OCI-LY7 (cell line): Measurements from ENCODE around the gene ERICH2. TPM values are rescaled to one million over a fixed set of nuclear protein-coding genes. Genes with fewer than 3 reads are reported as not detected.

Experiments
- BruUV-seq: library from RNA; stranded (reverse); fragments of 400-500 nt; replicated peaks from 2 replicates; lab custom pipeline; 2021; lab: Mats Ljungman, UMichigan
- CTCF ChIA-PET: fragments of 300-600 bp; sonication (Branson Sonifier 250); formaldehyde crosslinking; loops from one replicate; lab custom pipeline; 2022; ENCODE audit warnings: antibody characterized with exemption; ENCODE audit not compliant: unreplicated experiment; lab: Charles Lee
- POLR2A ChIA-PET: fragments of 300-600 bp; sonication (Branson Sonifier 250); formaldehyde crosslinking; loops from one replicate; lab custom pipeline; 2022; ENCODE audit warnings: antibody characterized with exemption; lab: Charles Lee
- DNase-seq: peaks from one replicate; pipeline ENCODE4 v3.0.0-alpha.2; 2015; ENCODE audit warnings: low spot score
- H2AFZ ChIP-seq: fragments of 200-600 bp; sonication (generic), shearing (Covaris generic); 2 replicates; pipeline ENCODE4 v1.6.1; 2014; ENCODE audit warnings: mild to moderate bottlenecking, antibody characterized with exemption, low read length, moderate library complexity
- H3K27ac ChIP-seq: fragments of 200-600 bp; sonication (generic); 2 replicates; pipeline ENCODE4 v1.5.1; 2014; ENCODE audit warnings: mixed run types, low read depth, mild to moderate bottlenecking, moderate library complexity, low read length, inconsistent platforms; ENCODE audit not compliant: poor library complexity, severe bottlenecking
- H3K36me3 ChIP-seq: fragments of 200-600 bp; sonication (generic); 2 replicates; pipeline ENCODE4 v1.6.1; 2014; ENCODE audit warnings: mild to moderate bottlenecking, antibody characterized with exemption, low read length, moderate library complexity, mixed read lengths; ENCODE audit not compliant: insufficient read depth
- H3K4me1 ChIP-seq: fragments of 200-600 bp; sonication (generic); 2 replicates; pipeline ENCODE4 v1.5.1; 2014; ENCODE audit warnings: mild to moderate bottlenecking, low read length; ENCODE audit not compliant: insufficient read depth, poor library complexity, severe bottlenecking
- H3K4me2 ChIP-seq: fragments of 200-600 bp; sonication (generic); 2 replicates; pipeline ENCODE4 v1.6.1; 2014; ENCODE audit warnings: mild to moderate bottlenecking, low read length
- H3K4me3 ChIP-seq: fragments of 200-600 bp; sonication (generic); 2 replicates; pipeline ENCODE4 v1.5.1; 2014; ENCODE audit warnings: mild to moderate bottlenecking, low read depth, low read length; ENCODE audit not compliant: poor library complexity, severe bottlenecking
- H3K79me2 ChIP-seq: fragments of 200-600 bp; sonication (generic); 2 replicates; pipeline ENCODE4 v1.6.1; 2016; ENCODE audit warnings: low read depth, mild to moderate bottlenecking, low read length, moderate library complexity, mixed read lengths; ENCODE audit not compliant: insufficient read depth
- H3K9me2 ChIP-seq: fragments of 200-600 bp; sonication (generic); 2 replicates; pipeline ENCODE4 v1.6.1; 2016; ENCODE audit warnings: mild to moderate bottlenecking, low read length, mixed read lengths; ENCODE audit not compliant: insufficient read depth
- H3K9me3 ChIP-seq: fragments of 200-600 bp; sonication (generic); 2 replicates; pipeline ENCODE4 v1.6.1; 2014; ENCODE audit warnings: mild to moderate bottlenecking, mixed run types, low read length, mixed read lengths
- H4K20me1 ChIP-seq: fragments of 200-600 bp; sonication (generic); 2 replicates; pipeline ENCODE4 v1.6.1; 2014; ENCODE audit warnings: mild to moderate bottlenecking, antibody characterized with exemption, low read length, moderate library complexity, mixed read lengths; ENCODE audit not compliant: insufficient read depth
- CTCF ChIP-seq: fragments of 200-600 bp; sonication (generic); conservative IDR thresholded peaks from 2 replicates; pipeline ENCODE4 v1.5.1; 2014; ENCODE audit warnings: mild to moderate bottlenecking, antibody characterized with exemption, low read length, moderate library complexity, mixed read lengths
- EZH2phosphoT487 ChIP-seq: fragments of 200-600 bp; sonication (generic); IDR thresholded peaks from 2 replicates; pipeline ENCODE4 v1.6.1; 2018; ENCODE audit warnings: low read depth, borderline replicate concordance, mild to moderate bottlenecking, mixed run types, antibody characterized with exemption, low read length, moderate library complexity, mixed read lengths
- intact Hi-C: fragments of 100-400 bp; cut with micrococcal nuclease; formaldehyde crosslinking; loops from one replicate; pipeline ENCODE4 v1.10.0; 2022; ENCODE audit not compliant: unreplicated experiment
- total RNA-seq, 2 experiments: library from RNA; depleted of rRNA in 1 of 2; stranded (reverse); fragments of >200 nt in 1 of 2; shearing (Covaris generic) in 1 of 2; gene quantifications; 2 replicates each; pipeline ENCODE4 v1.2.3, GENCODE V29; 2014 to 2022

ERICH2 gene
- total RNA-seq, 2 experiments from 2014 or later: not detected

DNA sequence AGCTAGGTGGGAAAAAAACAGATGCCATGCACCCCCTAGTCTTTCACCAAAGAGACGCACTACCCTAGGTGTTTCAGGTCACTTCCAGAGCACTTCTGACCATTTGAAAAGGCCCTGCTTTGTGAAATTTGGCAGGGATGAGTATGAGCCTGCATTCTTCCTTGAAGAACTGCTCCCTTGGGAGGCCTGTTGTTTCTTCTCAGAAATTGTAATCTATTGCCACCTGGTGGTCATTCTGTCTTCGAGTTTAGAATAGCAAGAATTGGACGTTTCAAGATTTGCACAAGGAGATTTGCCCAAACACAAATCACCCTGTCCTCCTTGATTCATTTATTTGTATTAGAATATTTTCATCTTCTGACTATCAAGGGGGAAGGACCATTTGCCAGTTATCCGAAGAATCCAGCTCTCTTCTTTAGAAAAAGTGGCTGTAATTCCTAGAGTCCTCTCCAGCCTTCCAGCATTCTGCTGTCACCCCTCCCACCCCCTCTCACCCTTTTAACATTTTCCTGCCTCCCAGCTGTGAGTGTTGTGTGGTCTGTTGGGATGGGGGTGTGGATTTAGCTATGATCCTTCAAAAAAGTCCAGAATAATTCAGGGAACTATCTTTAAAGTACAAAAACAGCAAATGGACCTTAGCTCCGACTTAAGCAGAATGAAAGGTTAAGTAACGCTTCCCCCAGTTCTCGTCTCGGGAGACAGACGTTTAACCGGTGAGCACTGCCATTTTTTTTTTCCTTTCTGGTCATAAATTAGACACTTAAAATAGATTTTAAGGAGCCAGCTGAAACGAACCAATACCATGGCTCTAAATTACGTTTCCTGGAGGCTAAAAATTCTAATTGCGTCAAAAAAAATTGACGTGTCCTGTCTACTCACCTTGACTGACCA lies 42.8 kb downstream of the ERICH2 start:
- CTCF ChIA-PET: interaction anchor here (0.7 kb wide), 1 partner anchor 40 kb away, joined by 5 read pairs; no protein-coding TSS in a partner anchor
- TF ChIP-seq CTCF (peak; percentile 91), EZH2phosphoT487 (no peak)
- intact Hi-C loops: loop anchor here (1.0 to 10.0 kb wide), 5 partner anchors 408 to 878 kb away; no protein-coding TSS in a partner anchor
- H3K36me3 ChIP-seq: no peaks in the 10 kb centered on the region
- no peak overlapping the region for H3K4me2 ChIP-seq
- H3K27ac ChIP-seq: no peak overlapping the region
- POLR2A ChIA-PET: no interaction called here
- no peak overlapping the region for H3K4me3 ChIP-seq
- peak; percentile 85 for DNase-seq
- no peak overlapping the region for H2AFZ ChIP-seq
- BruUV-seq: no TSS peak
- no peaks in the 10 kb centered on the region for H3K79me2 ChIP-seq
- H3K9me3 ChIP-seq: no peaks in the 10 kb centered on the region
- H3K4me1 ChIP-seq: no peaks in the 10 kb centered on the region
- no peaks in the 10 kb centered on the region for H4K20me1 ChIP-seq
- no peaks in the 10 kb centered on the region for H3K9me2 ChIP-seq

DNA sequence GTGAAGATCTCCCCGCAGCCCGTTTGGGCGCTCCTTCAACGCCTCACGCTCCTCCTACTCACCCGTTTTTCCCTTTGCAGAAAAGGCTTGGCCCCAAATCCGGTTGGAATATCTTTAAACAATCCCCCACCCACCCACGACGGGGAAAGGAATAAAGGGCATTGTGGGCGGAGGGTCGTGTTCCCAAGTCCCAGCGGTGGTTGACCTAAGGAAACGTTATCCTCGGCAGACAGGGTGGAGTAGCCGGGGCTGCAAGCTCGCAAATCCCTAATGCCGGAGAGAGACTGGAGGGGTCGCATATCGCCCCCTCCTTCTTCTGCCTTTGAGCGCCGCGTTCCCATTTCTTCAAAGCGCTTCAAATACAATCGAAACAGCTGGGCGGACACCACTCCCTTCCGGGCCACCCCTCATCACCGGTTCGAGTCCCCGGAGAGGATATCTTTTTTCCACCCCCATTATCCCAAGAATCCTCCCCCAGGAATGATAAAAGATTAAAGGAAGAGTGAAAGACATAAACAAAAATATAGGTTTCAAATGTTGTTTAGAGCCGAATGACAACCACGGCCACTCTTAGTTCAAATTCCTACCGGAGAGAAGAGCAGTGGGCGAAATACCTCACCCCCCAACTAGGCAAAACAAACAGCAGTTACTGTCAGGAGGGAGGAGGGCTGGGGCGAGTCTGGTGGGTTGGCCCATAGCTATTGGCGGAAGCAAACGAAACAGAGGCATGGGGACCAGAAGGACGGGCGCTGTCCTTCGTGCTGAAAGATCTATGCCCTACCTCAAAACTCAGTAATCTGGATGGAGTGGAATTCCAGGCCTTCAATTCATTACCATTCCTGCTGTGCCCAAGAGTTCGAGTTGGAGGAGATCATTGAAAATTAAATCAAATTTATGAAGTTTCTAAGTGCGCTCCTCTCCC lies 43.7 kb downstream of the ERICH2 start:
- H3K27ac ChIP-seq: no peak overlapping the region
- H3K4me2 ChIP-seq: no peak overlapping the region
- TF ChIP-seq CTCF (no peak), EZH2phosphoT487 (no peak)
- no peaks in the 10 kb centered on the region for H3K9me2 ChIP-seq
- POLR2A ChIA-PET: no interaction called here
- no peaks in the 10 kb centered on the region for H4K20me1 ChIP-seq
- no peaks in the 10 kb centered on the region for H3K9me3 ChIP-seq
- intact Hi-C loops: loop anchor here (2.0 to 10.0 kb wide), 4 partner anchors 409 to 879 kb away; no protein-coding TSS in a partner anchor
- no TSS peak for BruUV-seq
- H3K79me2 ChIP-seq: no peaks in the 10 kb centered on the region
- H3K4me3 ChIP-seq: no peak overlapping the region
- CTCF ChIA-PET: interaction anchor here (0.7 kb wide), 1 partner anchor 41 kb away, joined by 5 read pairs; no protein-coding TSS in a partner anchor
- no peaks in the 10 kb centered on the region for H3K36me3 ChIP-seq
- no peaks in the 10 kb centered on the region for H3K4me1 ChIP-seq
- no peak for DNase-seq
- no peak overlapping the region for H2AFZ ChIP-seq
